Neural crest cell (in vitro differentiated cells): ENCODE data around the gene WDR7. TPM values are rescaled to one million over a fixed set of nuclear protein-coding genes. Genes with fewer than 3 reads are reported as not detected.
A peak's percentile ranks its signal among the peaks of the same experiment; 100 is the strongest.

ENCODE experiments used
- DNase-seq: peaks from one replicate; pipeline ENCODE4 v3.0.0; 2021; ENCODE audit warnings: low read depth, mixed read lengths, low spot score
- H3K27ac Mint-ChIP-seq: one replicate; pipeline ENCODE4 v1.8.0; 2021; ENCODE audit warnings: mild to moderate bottlenecking, mixed read lengths; ENCODE audit not compliant: unreplicated experiment
- H3K27me3 Mint-ChIP-seq: 2 replicates; pipeline ENCODE4 v1.8.0; 2021; ENCODE audit warnings: low read depth, mild to moderate bottlenecking, mixed read lengths
- H3K36me3 Mint-ChIP-seq: 2 replicates; pipeline ENCODE4 v1.8.0; 2021; ENCODE audit warnings: low read depth, mild to moderate bottlenecking, mixed read lengths
- H3K4me1 Mint-ChIP-seq: 2 replicates; pipeline ENCODE4 v1.8.0; 2021; ENCODE audit warnings: mixed read lengths
- H3K4me3 Mint-ChIP-seq: one replicate; pipeline ENCODE4 v1.8.0; 2021; ENCODE audit warnings: mild to moderate bottlenecking, mixed read lengths
- H3K9me3 Mint-ChIP-seq: 2 replicates; pipeline ENCODE4 v1.8.0; 2021; ENCODE audit warnings: mixed read lengths
- total RNA-seq: library from RNA; stranded (reverse); gene quantifications from 2 replicates; pipeline ENCODE4 v1.2.1, GENCODE V29; 2021
- TF ChIP-seq, protein P1 (sequence below): fragments of 200-600 bp; sonication (generic); conservative IDR thresholded peaks from 2 replicates; pipeline ENCODE4 v1.5.0; 2021; ENCODE audit warnings: antibody characterized with exemption, mild to moderate bottlenecking

Gene WDR7
- total RNA-seq, 1 donor from 2014 or later = 17.3 TPM

GRCh38 chr18:56795381-56795780 is 144.2 kb downstream of the WDR7 start:
- TF ChIP-seq, protein P1, sequence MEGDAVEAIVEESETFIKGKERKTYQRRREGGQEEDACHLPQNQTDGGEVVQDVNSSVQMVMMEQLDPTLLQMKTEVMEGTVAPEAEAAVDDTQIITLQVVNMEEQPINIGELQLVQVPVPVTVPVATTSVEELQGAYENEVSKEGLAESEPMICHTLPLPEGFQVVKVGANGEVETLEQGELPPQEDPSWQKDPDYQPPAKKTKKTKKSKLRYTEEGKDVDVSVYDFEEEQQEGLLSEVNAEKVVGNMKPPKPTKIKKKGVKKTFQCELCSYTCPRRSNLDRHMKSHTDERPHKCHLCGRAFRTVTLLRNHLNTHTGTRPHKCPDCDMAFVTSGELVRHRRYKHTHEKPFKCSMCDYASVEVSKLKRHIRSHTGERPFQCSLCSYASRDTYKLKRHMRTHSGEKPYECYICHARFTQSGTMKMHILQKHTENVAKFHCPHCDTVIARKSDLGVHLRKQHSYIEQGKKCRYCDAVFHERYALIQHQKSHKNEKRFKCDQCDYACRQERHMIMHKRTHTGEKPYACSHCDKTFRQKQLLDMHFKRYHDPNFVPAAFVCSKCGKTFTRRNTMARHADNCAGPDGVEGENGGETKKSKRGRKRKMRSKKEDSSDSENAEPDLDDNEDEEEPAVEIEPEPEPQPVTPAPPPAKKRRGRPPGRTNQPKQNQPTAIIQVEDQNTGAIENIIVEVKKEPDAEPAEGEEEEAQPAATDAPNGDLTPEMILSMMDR = no peak
- Mint-ChIP-seq H3K27me3 (no peaks in the 10 kb centered on the region), H3K36me3 (no peaks in the 10 kb centered on the region), H3K4me1 (no peaks in the 10 kb centered on the region), H3K27ac (no peak overlapping the region), H3K9me3 (no peaks in the 10 kb centered on the region), H3K4me3 (no peak overlapping the region)
- DNase-seq = no peak

DNA sequence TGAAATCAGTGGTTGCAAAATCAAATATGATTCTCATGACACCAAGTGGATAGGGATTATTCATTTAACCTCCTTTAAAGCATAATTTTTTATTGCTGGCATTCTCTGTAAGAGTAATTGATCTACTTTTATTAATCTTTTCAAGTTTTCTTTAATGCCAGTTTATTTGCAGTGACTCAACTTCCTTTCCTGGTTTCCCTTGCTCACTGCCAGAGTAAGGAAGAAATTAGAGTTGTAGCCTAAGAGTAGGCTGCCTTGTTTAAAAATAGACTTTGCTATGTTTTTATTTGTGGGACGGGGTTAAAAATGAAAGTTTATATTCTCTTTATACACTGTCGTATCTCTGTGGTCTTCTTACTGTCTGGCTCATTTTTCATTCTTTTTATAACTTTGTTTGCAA is 148.6 kb downstream of the WDR7 start:
- peaks cover 1% of the 10 kb centered on the region for H3K36me3 Mint-ChIP-seq
- H3K27me3 Mint-ChIP-seq = no peaks in the 10 kb centered on the region
- H3K27ac Mint-ChIP-seq = no peak overlapping the region
- no peak for DNase-seq
- TF ChIP-seq, protein P1 = no peak
- H3K9me3 Mint-ChIP-seq = no peaks in the 10 kb centered on the region
- H3K4me3 Mint-ChIP-seq = no peak overlapping the region
- no peaks in the 10 kb centered on the region for H3K4me1 Mint-ChIP-seq

GRCh38 chr18:56803051-56803450 is 151.9 kb downstream of the WDR7 start:
- Mint-ChIP-seq H3K4me3 (no peak overlapping the region), H3K27me3 (no peaks in the 10 kb centered on the region), H3K36me3 (peaks cover 3% of the 10 kb centered on the region), H3K9me3 (no peaks in the 10 kb centered on the region), H3K27ac (no peak overlapping the region), H3K4me1 (peaks cover 4% of the 10 kb centered on the region)
- TF ChIP-seq, protein P1 = no peak
- no peak for DNase-seq

- H3K4me3 Mint-ChIP-seq = no peak overlapping the region
Measured at GRCh38 chr18:56804395-56804794, 153.2 kb downstream of the WDR7 start.

DNA sequence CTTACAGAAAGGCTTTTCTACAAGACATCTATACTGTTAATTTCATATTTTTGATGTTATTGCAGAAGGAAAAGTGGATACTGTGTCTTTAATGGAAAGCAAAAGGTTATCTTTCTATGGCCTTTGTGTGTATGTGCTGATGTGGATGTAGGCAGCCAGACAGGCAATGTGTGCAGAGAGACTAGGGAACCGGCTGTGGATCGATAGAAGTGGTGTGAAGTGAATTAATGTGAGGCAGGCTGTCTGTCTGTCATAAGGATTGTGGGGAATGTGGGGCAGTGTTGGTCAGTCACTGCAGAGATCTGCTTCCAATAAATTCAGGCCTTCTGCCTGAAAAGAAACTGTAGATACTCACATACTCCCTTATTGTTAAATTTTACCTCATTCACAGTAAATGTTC is 156.7 kb downstream of the WDR7 start:
- TF ChIP-seq, protein P1 = no peak
- H3K36me3 Mint-ChIP-seq = peaks cover 5% of the 10 kb centered on the region
- H3K27ac Mint-ChIP-seq = peak overlapping the region; percentile 54
- no peak for DNase-seq
- H3K4me1 Mint-ChIP-seq = peaks cover 5% of the 10 kb centered on the region
- H3K9me3 Mint-ChIP-seq = no peaks in the 10 kb centered on the region
- no peaks in the 10 kb centered on the region for H3K27me3 Mint-ChIP-seq
- H3K4me3 Mint-ChIP-seq = no peak overlapping the region

More at GRCh38 chr18:56804395-56804794, 153.2 kb downstream of the WDR7 start:
- TF ChIP-seq, protein P1 = no peak
- Mint-ChIP-seq H3K27me3 (no peaks in the 10 kb centered on the region), H3K9me3 (no peaks in the 10 kb centered on the region), H3K36me3 (peaks cover 3% of the 10 kb centered on the region), H3K4me1 (peaks cover 5% of the 10 kb centered on the region), H3K27ac (no peak overlapping the region)
- no peak for DNase-seq

GRCh38 chr18:56812674-56813073 is 161.5 kb downstream of the WDR7 start:
- H3K36me3 Mint-ChIP-seq = peaks cover 2% of the 10 kb centered on the region
- H3K27ac Mint-ChIP-seq = no peak overlapping the region
- H3K4me3 Mint-ChIP-seq = no peak overlapping the region
- TF ChIP-seq, protein P1 = no peak
- H3K27me3 Mint-ChIP-seq = no peaks in the 10 kb centered on the region
- no peak for DNase-seq
- H3K9me3 Mint-ChIP-seq = no peaks in the 10 kb centered on the region
- peaks cover 18% of the 10 kb centered on the region for H3K4me1 Mint-ChIP-seq
